PC-3 (cell line): ENCODE results near the gene RARRES2. TPM values are rescaled to one million over a fixed set of nuclear protein-coding genes. Genes with fewer than 3 reads are reported as not detected.

Experiments used
- ATAC-seq: fragments of 200-7000 bp; cut with Tn5 transposase; 2 replicates; pipeline ENCODE4 v1.9.1; 2020; ENCODE audit warnings: mild to moderate bottlenecking, moderate library complexity
- BruUV-seq: library from RNA; stranded (reverse); fragments of 400-500 nt; replicated peaks from 2 replicates; lab custom pipeline; 2021; lab: Mats Ljungman, UMichigan
- CTCF ChIA-PET: fragments of 300-600 bp; sonication (Branson Sonifier 250); formaldehyde crosslinking; loops from one replicate; lab custom pipeline; 2022; ENCODE audit warnings: antibody characterized with exemption; lab: Charles Lee
- POLR2A ChIA-PET: fragments of 300-600 bp; sonication (Branson Sonifier 250); formaldehyde crosslinking; loops from one replicate; lab custom pipeline; 2022; ENCODE audit warnings: antibody characterized with exemption; ENCODE audit not compliant: unreplicated experiment; lab: Charles Lee
- DNase-seq: peaks from one replicate; pipeline ENCODE4 v3.0.0-alpha.2; 2015
- H2AFZ ChIP-seq: fragments of 300-600 bp; sonication (generic); 2 replicates; pipeline ENCODE4 v1.6.0; 2016; ENCODE audit warnings: antibody characterized with exemption, low read length
- H3F3A ChIP-seq: fragments of 300-600 bp; sonication (generic); one replicate; pipeline ENCODE4 v1.6.0; 2017; ENCODE audit warnings: antibody characterized with exemption, low read length, control low read depth, mild to moderate bottlenecking; ENCODE audit not compliant: unreplicated experiment
- H3K27ac ChIP-seq: fragments of 300-600 bp; sonication (generic); 2 replicates; pipeline ENCODE4 v1.5.1; 2016; ENCODE audit warnings: mild to moderate bottlenecking, low read length
- H3K27me3 ChIP-seq: fragments of 300-600 bp; sonication (generic); 2 replicates; pipeline ENCODE4 v1.6.1; 2016; ENCODE audit warnings: low read length, mixed read lengths
- H3K36me3 ChIP-seq: fragments of 300-600 bp; sonication (generic); 2 replicates; pipeline ENCODE4 v1.6.1; 2016; ENCODE audit warnings: low read depth, mixed run types, low read length, mixed read lengths
- H3K4me1 ChIP-seq: fragments of 300-600 bp; sonication (generic); 2 replicates; pipeline ENCODE4 v1.5.1; 2016; ENCODE audit warnings: low read length; ENCODE audit not compliant: insufficient read depth
- H3K4me2 ChIP-seq: fragments of 300-600 bp; sonication (generic); 2 replicates; pipeline ENCODE4 v1.6.0; 2016; ENCODE audit warnings: low read length
- H3K4me3 ChIP-seq: fragments of 300-600 bp; sonication (generic); 2 replicates; pipeline ENCODE4 v1.5.1; 2016; ENCODE audit warnings: mild to moderate bottlenecking, low read length, mixed read lengths
- H3K79me2 ChIP-seq: fragments of 300-600 bp; sonication (generic); 2 replicates; pipeline ENCODE4 v1.6.1; 2017; ENCODE audit warnings: low read length, mixed read lengths
- H3K9ac ChIP-seq: fragments of 300-600 bp; sonication (generic); 2 replicates; pipeline ENCODE4 v1.6.0; 2016; ENCODE audit warnings: mild to moderate bottlenecking, low read length
- H3K9me2 ChIP-seq: fragments of 300-600 bp; sonication (generic); replicated peaks from 2 replicates; pipeline ENCODE4 v1.6.1; 2016; ENCODE audit warnings: mixed run types, low read length, mixed read lengths
- H3K9me3 ChIP-seq: fragments of 300-600 bp; sonication (generic); 2 replicates; pipeline ENCODE4 v1.6.1; 2016; ENCODE audit warnings: low read length, mixed read lengths
- H4K20me1 ChIP-seq: fragments of 300-600 bp; sonication (generic); 2 replicates; pipeline ENCODE4 v1.6.1; 2016; ENCODE audit warnings: low read length, mixed read lengths
- CTCF ChIP-seq: fragments of 300-600 bp; sonication (generic); conservative IDR thresholded peaks from 2 replicates; pipeline ENCODE4 v1.5.1; 2017; ENCODE audit warnings: antibody characterized with exemption, low read depth, mild to moderate bottlenecking, low read length
- EZH2 ChIP-seq: fragments of 300-600 bp; sonication (generic); IDR thresholded peaks from one replicate; pipeline ENCODE4 v1.6.1; 2017; ENCODE audit warnings: antibody characterized with exemption, mild to moderate bottlenecking, low read length; ENCODE audit not compliant: unreplicated experiment
- EZH2phosphoT487 ChIP-seq: fragments of 300-600 bp; sonication (generic); IDR thresholded peaks from 2 replicates; pipeline ENCODE4 v1.6.1; 2018; ENCODE audit warnings: mild to moderate bottlenecking, antibody characterized with exemption, low read length, borderline replicate concordance
- intact Hi-C: fragments of 100-400 bp; cut with micrococcal nuclease; formaldehyde crosslinking; loops from 2 replicates; pipeline ENCODE4 v1.9.0; 2023
- total RNA-seq: library from RNA; depleted of rRNA; stranded (reverse); fragments of >200 nt; gene quantifications from 2 replicates; pipeline ENCODE4 v1.2.3, GENCODE V29; 2014

Gene RARRES2
- total RNA-seq, 1 experiment from 2014 or later = 1.6 TPM

- Histone ChIP-seq H3K9me2 (no peaks in the 10 kb centered on the region), H3K27me3 (no peaks in the 10 kb centered on the region), H3F3A (no peaks in the 10 kb centered on the region), H3K36me3 (no peaks in the 10 kb centered on the region), H3K9me3 (no peaks in the 10 kb centered on the region), H3K4me2 (no peak overlapping the region), H3K4me3 (no peak overlapping the region), H3K9ac (no peak overlapping the region), H4K20me1 (no peaks in the 10 kb centered on the region), H2AFZ (no peak overlapping the region), H3K79me2 (no peaks in the 10 kb centered on the region), H3K4me1 (no peaks in the 10 kb centered on the region), H3K27ac (no peak overlapping the region)
- ATAC-seq = no peak
- ChIA-PET CTCF (no interaction called here), POLR2A (no interaction called here)
- no TSS peak for BruUV-seq
- no peak for TF ChIP-seq CTCF
- no peak for TF ChIP-seq EZH2
- TF ChIP-seq EZH2phosphoT487 = no peak
- intact Hi-C loops = no loop called here
- DNase-seq = no peak
These were observed 4.7 kb downstream of the RARRES2 start for GRCh38 chr7:150336746-150337145.

- intact Hi-C loops = no loop called here
- Histone ChIP-seq H4K20me1 (no peaks in the 10 kb centered on the region), H3K9me3 (no peaks in the 10 kb centered on the region)
These were observed 5.7 kb downstream of the RARRES2 start for GRCh38 chr7:150335774-150336112.

More at GRCh38 chr7:150335774-150336112, 5.7 kb downstream of the RARRES2 start:
- no peak overlapping the region for H3K9ac ChIP-seq
- no peak overlapping the region for H3K4me2 ChIP-seq
- DNase-seq (no peak), ATAC-seq (no peak)
- no peak overlapping the region for H2AFZ ChIP-seq
- no peaks in the 10 kb centered on the region for H3F3A ChIP-seq
- no peak overlapping the region for H3K27ac ChIP-seq
- H3K4me3 ChIP-seq = no peak overlapping the region
- TF ChIP-seq CTCF = no peak
- no peaks in the 10 kb centered on the region for H3K4me1 ChIP-seq
- no peaks in the 10 kb centered on the region for H3K9me2 ChIP-seq
- no peaks in the 10 kb centered on the region for H3K36me3 ChIP-seq
- H3K79me2 ChIP-seq = no peaks in the 10 kb centered on the region
- BruUV-seq = no TSS peak
- ChIA-PET POLR2A (interaction anchor here (0.7 kb wide), 1 partner anchor 352 kb away, joined by 5 read pairs; no protein-coding TSS in a partner anchor), CTCF (no interaction called here)
- H3K27me3 ChIP-seq = no peaks in the 10 kb centered on the region
